22Rv1 (cell line): ENCODE data around the gene MRPS18A.

Source experiments
- ZFX ChIP-seq: fragments of 450-650 bp; IDR thresholded peaks from 2 replicates; pipeline ENCODE4 v1.6.1; 2017; ENCODE audit warnings: antibody characterized with exemption, borderline replicate concordance
- TF ChIP-seq, protein P1 (sequence below): fragments of 450-650 bp; IDR thresholded peaks from 2 replicates; pipeline ENCODE4 v1.5.1; 2017; ENCODE audit warnings: mild to moderate bottlenecking

GRCh38 chr6:43668151-43669028 lies 19.2 kb downstream of the MRPS18A start:
- TF ChIP-seq, protein P1, sequence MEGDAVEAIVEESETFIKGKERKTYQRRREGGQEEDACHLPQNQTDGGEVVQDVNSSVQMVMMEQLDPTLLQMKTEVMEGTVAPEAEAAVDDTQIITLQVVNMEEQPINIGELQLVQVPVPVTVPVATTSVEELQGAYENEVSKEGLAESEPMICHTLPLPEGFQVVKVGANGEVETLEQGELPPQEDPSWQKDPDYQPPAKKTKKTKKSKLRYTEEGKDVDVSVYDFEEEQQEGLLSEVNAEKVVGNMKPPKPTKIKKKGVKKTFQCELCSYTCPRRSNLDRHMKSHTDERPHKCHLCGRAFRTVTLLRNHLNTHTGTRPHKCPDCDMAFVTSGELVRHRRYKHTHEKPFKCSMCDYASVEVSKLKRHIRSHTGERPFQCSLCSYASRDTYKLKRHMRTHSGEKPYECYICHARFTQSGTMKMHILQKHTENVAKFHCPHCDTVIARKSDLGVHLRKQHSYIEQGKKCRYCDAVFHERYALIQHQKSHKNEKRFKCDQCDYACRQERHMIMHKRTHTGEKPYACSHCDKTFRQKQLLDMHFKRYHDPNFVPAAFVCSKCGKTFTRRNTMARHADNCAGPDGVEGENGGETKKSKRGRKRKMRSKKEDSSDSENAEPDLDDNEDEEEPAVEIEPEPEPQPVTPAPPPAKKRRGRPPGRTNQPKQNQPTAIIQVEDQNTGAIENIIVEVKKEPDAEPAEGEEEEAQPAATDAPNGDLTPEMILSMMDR = peak; percentile 86
- TF ChIP-seq ZFX = no peak
